ENCODE measurements around the gene CH25H. TPM values are rescaled to one million over a fixed set of nuclear protein-coding genes. Genes with fewer than 3 reads are reported as not detected.
"Not testable (repeated sequence)": the region's sequence is repeated elsewhere in the genome, so short reads cannot be mapped to it uniquely, and the experiment has no call there.

The CH25H gene
- total RNA-seq, 1 experiment from 2014 or later: not detected

DNA sequence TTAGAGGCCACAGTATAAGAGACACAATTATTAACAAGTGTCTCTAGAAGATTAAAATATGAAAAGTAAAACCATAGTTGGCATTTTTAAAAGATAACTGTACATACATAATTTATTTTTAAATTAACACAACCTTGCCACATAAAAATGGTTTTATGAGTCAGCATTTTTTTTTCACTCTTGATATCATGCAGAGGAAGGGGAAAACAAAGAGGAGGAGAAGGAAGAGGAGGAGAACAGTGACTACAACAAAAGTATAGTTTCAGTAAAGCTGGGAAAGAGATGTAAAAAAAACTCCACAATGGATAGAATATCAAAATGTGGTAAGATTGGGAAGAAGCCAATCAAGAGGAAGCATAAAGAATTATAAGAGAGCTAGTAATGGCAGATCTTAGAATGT lies 34.0 kb downstream of the CH25H start:
- Histone ChIP-seq H3K4me2 (ENCODE audit: low read length) (no peak overlapping the region), H3K9ac (ENCODE audit: low read length) (no peak overlapping the region), H3K79me2 (ENCODE audit: low read length) (no peaks in the 10 kb centered on the region), H3K4me1 (ENCODE audit: insufficient read depth, low read length) (no peaks in the 10 kb centered on the region), H4K20me1 (ENCODE audit: low read length) (no peaks in the 10 kb centered on the region), H3K9me3 (ENCODE audit: low read length) (no peaks in the 10 kb centered on the region), H3K27me3 (ENCODE audit: low read length) (peaks cover 2% of the 10 kb centered on the region), H3K36me3 (ENCODE audit: low read depth, low read length) (no peaks in the 10 kb centered on the region), H3K4me3 (ENCODE audit: low read length) (no peak overlapping the region), H3F3A (ENCODE audit: low read length, unreplicated experiment) (no peaks in the 10 kb centered on the region), H3K27ac (ENCODE audit: low read length) (no peak overlapping the region), H2AFZ (ENCODE audit: low read length) (no peak overlapping the region), H3K9me2 (replicated peaks; ENCODE audit: low read length) (no peaks in the 10 kb centered on the region)
- DNase-seq (no peak), ATAC-seq (no peak)
- TF ChIP-seq, protein P1, sequence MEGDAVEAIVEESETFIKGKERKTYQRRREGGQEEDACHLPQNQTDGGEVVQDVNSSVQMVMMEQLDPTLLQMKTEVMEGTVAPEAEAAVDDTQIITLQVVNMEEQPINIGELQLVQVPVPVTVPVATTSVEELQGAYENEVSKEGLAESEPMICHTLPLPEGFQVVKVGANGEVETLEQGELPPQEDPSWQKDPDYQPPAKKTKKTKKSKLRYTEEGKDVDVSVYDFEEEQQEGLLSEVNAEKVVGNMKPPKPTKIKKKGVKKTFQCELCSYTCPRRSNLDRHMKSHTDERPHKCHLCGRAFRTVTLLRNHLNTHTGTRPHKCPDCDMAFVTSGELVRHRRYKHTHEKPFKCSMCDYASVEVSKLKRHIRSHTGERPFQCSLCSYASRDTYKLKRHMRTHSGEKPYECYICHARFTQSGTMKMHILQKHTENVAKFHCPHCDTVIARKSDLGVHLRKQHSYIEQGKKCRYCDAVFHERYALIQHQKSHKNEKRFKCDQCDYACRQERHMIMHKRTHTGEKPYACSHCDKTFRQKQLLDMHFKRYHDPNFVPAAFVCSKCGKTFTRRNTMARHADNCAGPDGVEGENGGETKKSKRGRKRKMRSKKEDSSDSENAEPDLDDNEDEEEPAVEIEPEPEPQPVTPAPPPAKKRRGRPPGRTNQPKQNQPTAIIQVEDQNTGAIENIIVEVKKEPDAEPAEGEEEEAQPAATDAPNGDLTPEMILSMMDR (conservative IDR thresholded peaks at IDR 0.05; ENCODE audit: low read depth, low read length): no peak
- no peak for TF ChIP-seq EZH2phosphoT487 (IDR thresholded peaks at IDR 0.05; ENCODE audit: borderline replicate concordance, low read length)
- no peak for TF ChIP-seq EZH2 (IDR thresholded peaks at IDR 0.05; ENCODE audit: low read length, unreplicated experiment)
- CTCF ChIA-PET: no interaction called here
- intact Hi-C loops (cut with micrococcal nuclease): no loop called here
- POLR2A ChIA-PET (ENCODE audit: unreplicated experiment): no interaction called here
- no TSS peak for BruUV-seq (replicated peaks)

DNA sequence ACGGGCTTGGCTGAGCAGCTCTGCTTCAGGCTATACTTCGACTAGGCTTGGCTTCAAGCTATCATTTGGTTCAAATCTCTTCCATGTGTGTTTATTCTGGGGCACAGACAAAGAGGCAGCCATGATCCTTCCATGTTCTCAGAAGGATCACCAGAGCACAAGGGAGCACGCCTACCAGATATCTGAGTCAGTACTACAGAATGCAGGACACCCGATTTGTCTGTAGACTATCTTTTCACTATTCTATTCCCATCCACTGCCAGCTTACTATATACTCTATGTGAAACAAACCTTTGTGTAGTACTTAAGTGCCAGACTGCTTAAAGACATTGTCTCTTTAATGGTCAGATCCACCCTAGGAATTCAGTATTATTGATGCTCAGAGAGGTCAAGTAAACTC lies 35.1 kb downstream of the CH25H start:
- no TSS peak for BruUV-seq (replicated peaks)
- POLR2A ChIA-PET (ENCODE audit: unreplicated experiment): no interaction called here
- Histone ChIP-seq H3K4me2 (ENCODE audit: low read length) (no peak overlapping the region), H3K27me3 (ENCODE audit: low read length) (no peaks in the 10 kb centered on the region; the same call in 1 of the 2 replicates), H3K4me1 (ENCODE audit: insufficient read depth, low read length) (no peaks in the 10 kb centered on the region), H3K9ac (ENCODE audit: low read length) (no peak overlapping the region), H3K79me2 (ENCODE audit: low read length) (no peaks in the 10 kb centered on the region), H2AFZ (ENCODE audit: low read length) (no peak overlapping the region), H4K20me1 (ENCODE audit: low read length) (no peaks in the 10 kb centered on the region), H3F3A (ENCODE audit: low read length, unreplicated experiment) (no peaks in the 10 kb centered on the region), H3K4me3 (ENCODE audit: low read length) (no peak overlapping the region), H3K36me3 (ENCODE audit: low read depth, low read length) (no peaks in the 10 kb centered on the region), H3K9me2 (replicated peaks; ENCODE audit: low read length) (no peaks in the 10 kb centered on the region), H3K9me3 (ENCODE audit: low read length) (no peaks in the 10 kb centered on the region), H3K27ac (ENCODE audit: low read length) (no peak overlapping the region)
- no peak for ATAC-seq
- DNase-seq: no peak
- intact Hi-C loops (cut with micrococcal nuclease): no loop called here
- CTCF ChIA-PET: no interaction called here
- TF ChIP-seq EZH2phosphoT487 (IDR thresholded peaks at IDR 0.05; ENCODE audit: borderline replicate concordance, low read length): no peak
- TF ChIP-seq, protein P1 (conservative IDR thresholded peaks at IDR 0.05; ENCODE audit: low read depth, low read length): no peak
- TF ChIP-seq EZH2 (IDR thresholded peaks at IDR 0.05; ENCODE audit: low read length, unreplicated experiment): no peak

DNA sequence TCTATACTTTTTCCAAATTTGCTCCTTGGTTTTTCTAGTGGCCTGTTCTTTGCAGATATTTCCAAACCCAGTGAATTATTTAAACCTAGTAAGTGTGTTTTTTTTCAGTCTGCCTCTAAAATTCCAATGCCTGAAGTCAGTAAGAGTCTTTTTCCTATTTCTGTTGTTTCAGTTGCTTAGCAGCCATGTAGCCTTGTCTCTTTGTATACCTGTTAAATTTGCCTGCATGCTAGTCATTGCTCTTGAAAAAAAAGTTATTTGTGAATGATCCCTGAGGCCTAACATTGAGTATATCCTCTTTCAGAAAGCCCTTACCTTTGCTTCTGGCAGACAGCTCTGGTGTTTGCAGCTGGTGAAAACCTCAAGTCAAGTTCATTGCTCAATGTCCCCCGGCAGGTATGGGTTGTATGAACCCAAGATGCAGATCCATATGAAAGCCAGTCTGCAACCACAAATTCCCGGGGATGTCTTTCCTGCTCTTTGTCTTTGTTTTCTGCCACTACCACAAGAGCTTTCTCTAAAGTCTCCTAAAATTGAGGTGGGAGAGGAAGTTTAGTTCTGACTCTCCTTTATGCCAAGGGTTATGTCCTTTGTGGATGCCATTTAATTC lies 35.7 kb downstream of the CH25H start:
- no peaks in the 10 kb centered on the region for H3K79me2 ChIP-seq (ENCODE audit: low read length)
- no peak for ATAC-seq
- no peak overlapping the region for H3K27ac ChIP-seq (ENCODE audit: low read length)
- no peaks in the 10 kb centered on the region for H3F3A ChIP-seq (ENCODE audit: low read length, unreplicated experiment)
- POLR2A ChIA-PET (ENCODE audit: unreplicated experiment): no interaction called here
- H3K4me3 ChIP-seq (ENCODE audit: low read length): no peak overlapping the region
- no peak overlapping the region for H3K9ac ChIP-seq (ENCODE audit: low read length)
- H3K4me1 ChIP-seq (ENCODE audit: insufficient read depth, low read length): no peaks in the 10 kb centered on the region
- H4K20me1 ChIP-seq (ENCODE audit: low read length): no peaks in the 10 kb centered on the region
- BruUV-seq (replicated peaks): no TSS peak
- CTCF ChIA-PET: no interaction called here
- intact Hi-C loops (cut with micrococcal nuclease): no loop called here
- H3K27me3 ChIP-seq (ENCODE audit: low read length): no peaks in the 10 kb centered on the region; the same call in 1 of the 2 replicates
- no peak overlapping the region for H3K4me2 ChIP-seq (ENCODE audit: low read length)
- no peak overlapping the region for H2AFZ ChIP-seq (ENCODE audit: low read length)
- TF ChIP-seq EZH2 (IDR thresholded peaks at IDR 0.05; ENCODE audit: low read length, unreplicated experiment) (no peak), EZH2phosphoT487 (IDR thresholded peaks at IDR 0.05; ENCODE audit: borderline replicate concordance, low read length) (no peak)
- TF ChIP-seq, protein P1 (conservative IDR thresholded peaks at IDR 0.05; ENCODE audit: low read depth, low read length): no peak
- H3K9me2 ChIP-seq (replicated peaks; ENCODE audit: low read length): no peaks in the 10 kb centered on the region
- H3K36me3 ChIP-seq (ENCODE audit: low read depth, low read length): no peaks in the 10 kb centered on the region
- H3K9me3 ChIP-seq (ENCODE audit: low read length): no peaks in the 10 kb centered on the region
- DNase-seq: no peak

DNA sequence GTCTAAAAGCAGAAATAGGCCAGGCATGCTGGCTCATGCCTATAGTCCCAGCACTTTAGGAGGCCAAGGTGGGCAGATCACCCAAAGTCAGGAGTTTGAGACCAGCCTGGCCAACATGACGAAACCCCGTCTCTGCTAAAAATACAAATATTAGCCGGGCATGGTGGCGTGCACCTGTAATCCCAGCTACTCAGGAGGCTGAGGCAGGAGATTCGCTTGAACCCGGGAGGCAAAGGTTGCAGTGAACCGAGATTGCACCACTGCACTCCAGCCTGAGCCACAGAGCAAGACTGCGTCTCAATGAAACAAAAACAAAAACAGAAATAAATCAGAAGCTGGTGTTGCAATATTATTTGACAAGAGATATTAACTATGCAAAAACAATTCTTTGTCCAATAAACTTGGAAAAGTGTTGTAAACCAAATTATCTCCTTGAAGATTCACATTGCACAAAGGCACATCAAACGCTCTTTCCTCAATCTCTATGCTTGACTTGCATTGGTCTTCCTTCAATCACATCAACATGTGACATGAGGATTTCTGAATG lies 38.7 kb downstream of the CH25H start:
- H4K20me1 ChIP-seq (ENCODE audit: low read length); DNase-seq; CTCF ChIA-PET; H3K27me3 ChIP-seq (ENCODE audit: low read length); H3K79me2 ChIP-seq (ENCODE audit: low read length); H3K9me2 ChIP-seq (replicated peaks; ENCODE audit: low read length); POLR2A ChIA-PET (ENCODE audit: unreplicated experiment); H3F3A ChIP-seq (ENCODE audit: low read length, unreplicated experiment); H3K36me3 ChIP-seq (ENCODE audit: low read depth, low read length); ATAC-seq; H3K9ac ChIP-seq (ENCODE audit: low read length); intact Hi-C loops (cut with micrococcal nuclease); H3K4me3 ChIP-seq (ENCODE audit: low read length); H3K4me2 ChIP-seq (ENCODE audit: low read length); H3K9me3 ChIP-seq (ENCODE audit: low read length); BruUV-seq (replicated peaks); H3K27ac ChIP-seq (ENCODE audit: low read length); H3K4me1 ChIP-seq (ENCODE audit: insufficient read depth, low read length); H2AFZ ChIP-seq (ENCODE audit: low read length): not testable (repeated sequence)
